Thoracic aorta (tissue), 2 donors: ENCODE measurements around the gene SLC35D2. TPM values are rescaled to one million over a fixed set of nuclear protein-coding genes. Genes with fewer than 3 reads are reported as not detected.

Experiments
- ATAC-seq: fragments of 150-250 bp; one replicate; pipeline ENCODE4 v1.8.0; 2017; ENCODE audit warnings: low read depth; ENCODE audit not compliant: insufficient number of reproducible peaks, low FRiP score
- DNase-seq: peaks from one replicate; pipeline ENCODE4 v3.0.0-alpha.2; 2020; ENCODE audit warnings: low spot score
- H3K27ac ChIP-seq, 2 donors: fragments of 200-600 bp; sonication (generic); 1 replicate in 1 of 2; 2 replicates in 1 of 2; pipeline ENCODE4 v1.5.1; 2016; ENCODE audit warnings: mild to moderate bottlenecking in 2 of 2, moderate library complexity in 2 of 2
- H3K27me3 ChIP-seq: fragments of 200-600 bp; sonication (generic); replicated peaks from 2 replicates; pipeline ENCODE4 v1.6.0; 2016; ENCODE audit warnings: mild to moderate bottlenecking; ENCODE audit not compliant: insufficient read depth
- H3K36me3 ChIP-seq: fragments of 200-600 bp; sonication (generic); one replicate; pipeline ENCODE4 v1.5.1; 2016
- H3K4me1 ChIP-seq, 2 donors: fragments of 200-600 bp; sonication (generic); 1 replicate in 1 of 2; 2 replicates in 1 of 2; pipeline versions ENCODE4 v1.5.1 to v1.6.0; 2016; ENCODE audit warnings: low read depth in 2 of 2, mild to moderate bottlenecking in 1 of 2; ENCODE audit not compliant: control insufficient read depth in 1 of 2
- H3K4me3 ChIP-seq: fragments of 200-600 bp; sonication (generic); 2 replicates; pipeline ENCODE4 v1.5.1; 2016; ENCODE audit warnings: mild to moderate bottlenecking
- H3K9me3 ChIP-seq: fragments of 200-600 bp; sonication (generic); 2 replicates; pipeline ENCODE4 v1.5.1; 2016
- total RNA-seq, 2 donors: library from RNA; depleted of rRNA; stranded (reverse); fragments of >200 nt; gene quantifications; one replicate each; pipeline versions ENCODE4 v1.1.0 to v1.2.3, GENCODE V29; 2016
- TF ChIP-seq, protein P1 (sequence below): fragments of 200-600 bp; sonication (generic); IDR thresholded peaks from one replicate; pipeline ENCODE4 v1.5.1; 2019; ENCODE audit warnings: antibody characterized with exemption

Gene SLC35D2
- total RNA-seq, 2 donors from 2014 or later, result 15.0 to 44.0 TPM

DNA sequence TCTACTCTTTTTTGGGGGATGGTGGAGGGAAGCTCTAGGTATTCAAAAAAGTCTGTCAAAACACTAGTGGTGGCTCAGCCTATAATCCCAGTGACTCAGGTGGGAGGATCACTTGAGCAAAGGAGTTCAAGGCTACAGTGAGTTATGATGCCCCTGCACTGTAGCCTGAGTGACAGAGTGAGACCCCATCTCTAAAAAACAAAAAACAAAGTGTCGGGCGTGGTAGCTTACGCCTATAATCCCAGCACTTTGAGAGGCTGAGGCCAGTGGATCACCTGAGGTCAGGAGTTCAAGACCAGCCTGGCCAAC is 15.8 kb upstream of the SLC35D2 start:
- Histone ChIP-seq H3K4me1 (no peaks in the 10 kb centered on the region), H3K27ac (no peak overlapping the region)
- no peak for ATAC-seq

DNA sequence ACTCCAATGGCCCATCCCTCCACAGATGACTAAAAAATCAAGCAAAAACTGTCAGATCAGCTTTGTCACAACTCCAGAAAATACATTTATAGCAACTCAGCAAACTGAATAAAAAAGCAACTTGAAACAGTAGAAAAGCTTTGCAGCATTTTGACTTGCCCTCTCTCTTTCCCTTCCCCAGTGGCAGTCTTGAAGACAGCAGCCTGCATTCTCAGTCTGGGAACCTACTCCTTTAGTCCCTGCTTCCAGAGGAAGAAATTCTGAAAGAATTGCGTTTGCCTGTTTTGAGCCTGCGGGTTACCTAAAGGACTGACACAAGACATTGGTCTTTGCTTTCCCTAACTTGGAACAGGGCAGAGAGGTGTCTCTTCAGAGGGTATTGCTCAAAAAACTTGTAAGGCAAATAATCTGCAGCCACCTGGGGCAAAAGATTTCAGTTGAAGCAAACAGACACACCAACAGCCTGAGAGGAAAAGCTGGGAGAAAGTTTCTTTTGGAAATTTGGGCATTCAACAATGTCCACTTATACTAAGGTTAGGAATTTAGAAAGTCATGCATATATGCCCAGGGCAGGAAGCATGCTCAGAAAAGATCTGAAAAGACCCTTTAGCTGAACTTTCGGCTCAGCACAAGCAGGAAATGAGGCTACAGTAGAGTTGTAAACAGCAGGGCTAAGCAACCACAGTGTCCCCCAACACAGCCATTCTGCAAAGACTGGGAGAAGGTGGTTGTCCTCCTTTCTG is 15.2 kb upstream of the SLC35D2 start:
- Histone ChIP-seq H3K27ac (no peak overlapping the region), H3K9me3 (peaks cover 7% of the 10 kb centered on the region), H3K4me1 (no peaks in the 10 kb centered on the region), H3K4me3 (no peak overlapping the region), H3K27me3 (no peaks in the 10 kb centered on the region), H3K36me3 (no peaks in the 10 kb centered on the region)
- no peak for ATAC-seq
- DNase-seq, result no peak
- TF ChIP-seq, protein P1, sequence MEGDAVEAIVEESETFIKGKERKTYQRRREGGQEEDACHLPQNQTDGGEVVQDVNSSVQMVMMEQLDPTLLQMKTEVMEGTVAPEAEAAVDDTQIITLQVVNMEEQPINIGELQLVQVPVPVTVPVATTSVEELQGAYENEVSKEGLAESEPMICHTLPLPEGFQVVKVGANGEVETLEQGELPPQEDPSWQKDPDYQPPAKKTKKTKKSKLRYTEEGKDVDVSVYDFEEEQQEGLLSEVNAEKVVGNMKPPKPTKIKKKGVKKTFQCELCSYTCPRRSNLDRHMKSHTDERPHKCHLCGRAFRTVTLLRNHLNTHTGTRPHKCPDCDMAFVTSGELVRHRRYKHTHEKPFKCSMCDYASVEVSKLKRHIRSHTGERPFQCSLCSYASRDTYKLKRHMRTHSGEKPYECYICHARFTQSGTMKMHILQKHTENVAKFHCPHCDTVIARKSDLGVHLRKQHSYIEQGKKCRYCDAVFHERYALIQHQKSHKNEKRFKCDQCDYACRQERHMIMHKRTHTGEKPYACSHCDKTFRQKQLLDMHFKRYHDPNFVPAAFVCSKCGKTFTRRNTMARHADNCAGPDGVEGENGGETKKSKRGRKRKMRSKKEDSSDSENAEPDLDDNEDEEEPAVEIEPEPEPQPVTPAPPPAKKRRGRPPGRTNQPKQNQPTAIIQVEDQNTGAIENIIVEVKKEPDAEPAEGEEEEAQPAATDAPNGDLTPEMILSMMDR, result no peak

More for the DNA sequence above, 15.8 kb upstream of the SLC35D2 start:
- Histone ChIP-seq H3K9me3 (peaks cover 7% of the 10 kb centered on the region), H3K27me3 (no peaks in the 10 kb centered on the region), H3K4me3 (no peak overlapping the region), H3K36me3 (no peaks in the 10 kb centered on the region)
- no peak for DNase-seq
- TF ChIP-seq, protein P1, result no peak

DNA sequence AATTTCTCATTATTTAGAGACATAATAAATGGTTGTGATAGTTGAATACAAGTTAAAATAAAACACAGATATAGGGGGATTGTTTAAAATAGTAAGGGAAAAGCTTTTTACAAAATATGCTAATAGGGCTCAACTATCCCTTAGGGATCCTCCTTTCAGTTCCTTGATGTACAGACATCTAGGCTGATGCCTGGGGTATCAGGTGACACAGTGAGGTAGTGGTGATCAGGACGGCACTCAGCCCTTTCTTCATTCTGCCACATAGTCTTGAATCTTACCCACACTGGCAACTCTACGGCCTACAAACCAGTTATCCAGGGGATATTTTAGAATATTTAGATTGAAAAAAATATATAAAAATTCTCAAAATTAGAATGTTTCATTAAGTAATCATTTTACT is 12.5 kb upstream of the SLC35D2 start:
- Histone ChIP-seq H3K4me1 (peaks cover 0 to 7% of the 10 kb centered on the region in 2 donors), H3K4me3 (no peak overlapping the region), H3K9me3 (peaks cover 7% of the 10 kb centered on the region), H3K27me3 (no peaks in the 10 kb centered on the region), H3K27ac (no peak overlapping the region), H3K36me3 (no peaks in the 10 kb centered on the region)
- ATAC-seq (no peak), DNase-seq (no peak)
- TF ChIP-seq, protein P1, result no peak

DNA sequence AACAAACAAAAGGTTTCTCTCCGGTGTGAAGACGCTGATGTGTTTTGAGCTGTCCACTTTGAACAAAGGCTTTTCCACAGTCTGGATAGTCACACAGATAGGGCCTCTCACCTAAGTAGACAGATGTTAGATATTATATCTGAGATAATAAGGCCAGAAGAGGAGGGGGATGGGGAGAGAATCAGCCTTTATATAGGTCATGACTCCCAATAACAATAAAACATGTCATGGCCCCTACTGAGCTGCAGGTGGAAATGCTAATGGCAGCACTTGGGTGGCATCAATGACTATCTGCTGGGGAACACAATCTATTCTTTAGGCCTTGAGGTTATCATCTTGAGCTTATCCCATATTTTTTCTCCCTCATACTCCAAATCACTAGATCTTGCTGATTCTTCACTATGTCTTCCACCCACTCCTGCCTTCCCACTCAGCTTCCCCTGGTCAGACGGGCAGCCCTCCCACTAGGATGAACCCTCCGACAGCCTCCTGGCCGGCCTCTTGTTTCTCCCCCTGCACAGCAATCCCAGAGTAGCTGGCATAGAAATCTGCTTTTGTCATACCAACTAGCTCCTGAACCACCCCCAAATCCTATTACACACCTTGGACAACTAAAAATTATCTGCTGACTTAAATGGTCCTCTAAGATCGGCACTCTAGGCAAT is 11.5 kb upstream of the SLC35D2 start:
- TF ChIP-seq, protein P1, result no peak
- Histone ChIP-seq H3K27ac (no peak overlapping the region), H3K9me3 (peaks cover under 1% of the 10 kb centered on the region), H3K36me3 (no peaks in the 10 kb centered on the region), H3K27me3 (no peaks in the 10 kb centered on the region), H3K4me1 (peaks cover 0 to 15% of the 10 kb centered on the region in 2 donors), H3K4me3 (no peak overlapping the region)
- no peak for DNase-seq
- ATAC-seq, result no peak

DNA sequence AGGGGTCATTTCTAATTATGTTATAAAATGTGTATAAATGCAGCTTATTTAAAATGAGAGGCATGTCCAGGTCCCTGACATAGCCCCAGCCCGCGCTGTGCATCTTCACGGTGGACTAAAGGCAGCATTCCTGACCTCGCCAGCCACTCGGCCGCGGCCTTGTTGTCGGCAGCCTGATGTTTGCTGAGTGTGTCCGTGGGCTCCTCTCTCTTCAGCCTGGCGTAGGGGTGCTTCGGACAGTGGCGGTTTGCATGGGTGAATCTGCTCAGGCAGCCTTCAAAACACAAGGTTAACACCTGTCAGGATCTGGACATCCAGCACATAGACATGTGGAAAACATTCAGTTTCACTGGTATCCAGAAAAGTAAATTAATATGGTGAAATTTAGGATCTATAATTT is 8.8 kb upstream of the SLC35D2 start:
- H3K4me3 ChIP-seq, result no peak overlapping the region
- no peaks in the 10 kb centered on the region for H3K27me3 ChIP-seq
- peaks cover 0 to 18% of the 10 kb centered on the region in 2 donors for H3K4me1 ChIP-seq
- no peak for ATAC-seq
- TF ChIP-seq, protein P1, result no peak
- H3K9me3 ChIP-seq, result no peaks in the 10 kb centered on the region
- H3K36me3 ChIP-seq, result no peaks in the 10 kb centered on the region
- H3K27ac ChIP-seq, result no peak overlapping the region
- no peak for DNase-seq
